Uterus (tissue), 2 donors: ENCODE measurements around the gene CRCP.

ENCODE experiments used
- CTCF ChIP-seq, 4 experiments: fragments of 200-600 bp in 2 of 4; fragments of 450-650 bp in 2 of 4; sonication (generic) in 2 of 4; IDR thresholded peaks; one replicate each; pipeline ENCODE4 v1.5.1; 2016 to 2019; ENCODE audit warnings: antibody characterized with exemption in 4 of 4, mild to moderate bottlenecking in 2 of 4, moderate library complexity in 1 of 4
- POLR2A ChIP-seq, 2 donors: fragments of 450-650 bp; IDR thresholded peaks; one replicate each; pipeline ENCODE4 v1.6.1; 2016; ENCODE audit warnings: antibody characterized with exemption in 2 of 2, mild to moderate bottlenecking in 1 of 2, moderate library complexity in 1 of 2

GRCh38 chr7:66143876-66144332, 29.3 kb downstream of the CRCP start:
- TF ChIP-seq POLR2A (IDR thresholded peaks at IDR 0.05) (no peak), CTCF (IDR thresholded peaks at IDR 0.05) (no peak)
